SU-DHL-6 (cell line): ENCODE measurements around the gene ZGPAT.

Experiments used
- H2AFZ ChIP-seq: fragments of 200-600 bp; sonication (generic); 2 replicates; pipeline ENCODE4 v1.6.1; 2014; ENCODE audit warnings: low read depth, mild to moderate bottlenecking, moderate library complexity, mixed read lengths, antibody characterized with exemption, low read length; ENCODE audit not compliant: severe bottlenecking
- H3F3A ChIP-seq: fragments of 200-600 bp; shearing (Covaris generic); 2 replicates; pipeline ENCODE4 v1.6.0; 2016; ENCODE audit warnings: antibody characterized with exemption, mild to moderate bottlenecking; ENCODE audit not compliant: insufficient read depth
- H3K27ac ChIP-seq: fragments of 200-600 bp; sonication (generic); 2 replicates; pipeline ENCODE4 v1.5.1; 2016; ENCODE audit warnings: low read depth, mild to moderate bottlenecking, low read length, moderate library complexity, mixed read lengths
- H3K27me3 ChIP-seq: fragments of 200-600 bp; sonication (generic), shearing (Covaris generic); 2 replicates; pipeline ENCODE4 v1.6.0; 2014; ENCODE audit warnings: mild to moderate bottlenecking, low read length
- H3K36me3 ChIP-seq: fragments of 200-600 bp; sonication (generic); 2 replicates; pipeline ENCODE4 v1.6.1; 2014; ENCODE audit warnings: mild to moderate bottlenecking, low read length, mixed read lengths
- H3K4me2 ChIP-seq: fragments of 300-600, 200-600 bp; shearing (Covaris generic), sonication (generic); 2 replicates; pipeline ENCODE4 v1.6.0; 2014; ENCODE audit warnings: low read length, low read depth, mild to moderate bottlenecking; ENCODE audit not compliant: poor library complexity, severe bottlenecking
- H3K4me3 ChIP-seq: fragments of 200-600 bp; sonication (generic); 2 replicates; pipeline ENCODE4 v1.5.1; 2014; ENCODE audit warnings: antibody characterized with exemption, low read length, mild to moderate bottlenecking, mixed read lengths; ENCODE audit not compliant: insufficient read depth, poor library complexity, severe bottlenecking
- H3K79me2 ChIP-seq: fragments of 200-600 bp; sonication (generic); 2 replicates; pipeline ENCODE4 v1.6.1; 2014; ENCODE audit warnings: mild to moderate bottlenecking, low read length, moderate library complexity; ENCODE audit not compliant: insufficient read depth
- H3K9ac ChIP-seq: fragments of 200-600 bp; sonication (generic); 2 replicates; pipeline ENCODE4 v1.7.0; 2014; ENCODE audit warnings: mild to moderate bottlenecking, low read length
- H3K9me2 ChIP-seq: fragments of 200-600 bp; sonication (generic); replicated peaks from 2 replicates; pipeline ENCODE4 v1.6.1; 2014; ENCODE audit warnings: low read length; ENCODE audit not compliant: insufficient read depth
- H3K9me3 ChIP-seq: fragments of 200-600 bp; sonication (generic); 2 replicates; pipeline ENCODE4 v1.6.1; 2014; ENCODE audit warnings: low read length, mixed read lengths; ENCODE audit not compliant: insufficient read depth
- H4K20me1 ChIP-seq: fragments of 200-600 bp; sonication (generic); 2 replicates; pipeline ENCODE4 v1.6.1; 2014; ENCODE audit warnings: low read depth, mild to moderate bottlenecking, antibody characterized with exemption, low read length, moderate library complexity, mixed read lengths
- CTCF ChIP-seq: fragments of 200-600 bp; sonication (generic); IDR thresholded peaks from one replicate; pipeline ENCODE4 v1.5.1; 2017; ENCODE audit warnings: antibody characterized with exemption, mild to moderate bottlenecking, low read length, moderate library complexity; ENCODE audit not compliant: insufficient read depth, poor library complexity, severe bottlenecking
- EZH2phosphoT487 ChIP-seq: fragments of 200-600 bp; sonication (generic), shearing (Covaris generic); conservative IDR thresholded peaks from 2 replicates; pipeline ENCODE4 v1.6.1; 2018; ENCODE audit warnings: mild to moderate bottlenecking, antibody characterized with exemption, low read length, moderate library complexity, mixed read lengths

ZGPAT gene

GRCh38 chr20:63682384-63683139 is 25.3 kb upstream of the ZGPAT start:
- Histone ChIP-seq H3K9me3 (no peaks in the 10 kb centered on the region), H3K9ac (no peak overlapping the region), H3K79me2 (no peaks in the 10 kb centered on the region), H3K4me3 (no peak overlapping the region), H3K27ac (no peak overlapping the region), H4K20me1 (no peaks in the 10 kb centered on the region), H3K36me3 (no peaks in the 10 kb centered on the region), H3K27me3 (no peaks in the 10 kb centered on the region), H2AFZ (no peak overlapping the region), H3K9me2 (no peaks in the 10 kb centered on the region), H3F3A (no peaks in the 10 kb centered on the region), H3K4me2 (no peak overlapping the region)
- no peak for TF ChIP-seq EZH2phosphoT487
- TF ChIP-seq CTCF: no peak

GRCh38 chr20:63685269-63686026 is 22.4 kb upstream of the ZGPAT start:
- no peaks in the 10 kb centered on the region for H3K36me3 ChIP-seq
- no peak overlapping the region for H3K27ac ChIP-seq
- TF ChIP-seq EZH2phosphoT487 (no peak), CTCF (no peak)
- H3F3A ChIP-seq: no peaks in the 10 kb centered on the region
- no peak overlapping the region for H3K4me2 ChIP-seq
- no peaks in the 10 kb centered on the region for H3K9me2 ChIP-seq
- H3K4me3 ChIP-seq: no peak overlapping the region
- H4K20me1 ChIP-seq: no peaks in the 10 kb centered on the region
- no peak overlapping the region for H3K9ac ChIP-seq
- H3K79me2 ChIP-seq: no peaks in the 10 kb centered on the region
- H2AFZ ChIP-seq: no peak overlapping the region
- no peaks in the 10 kb centered on the region for H3K9me3 ChIP-seq
- H3K27me3 ChIP-seq: no peaks in the 10 kb centered on the region

GRCh38 chr20:63686094-63686491 is 21.7 kb upstream of the ZGPAT start:
- H3K4me2 ChIP-seq: no peak overlapping the region
- no peak overlapping the region for H2AFZ ChIP-seq
- no peak overlapping the region for H3K9ac ChIP-seq
- H3K79me2 ChIP-seq: no peaks in the 10 kb centered on the region
- no peak for TF ChIP-seq CTCF
- TF ChIP-seq EZH2phosphoT487: no peak
- no peak overlapping the region for H3K4me3 ChIP-seq
- no peak overlapping the region for H3K27ac ChIP-seq
- no peaks in the 10 kb centered on the region for H3K9me3 ChIP-seq
- no peaks in the 10 kb centered on the region for H3K9me2 ChIP-seq
- no peaks in the 10 kb centered on the region for H3F3A ChIP-seq
- no peaks in the 10 kb centered on the region for H3K36me3 ChIP-seq
- no peaks in the 10 kb centered on the region for H4K20me1 ChIP-seq
- H3K27me3 ChIP-seq: no peaks in the 10 kb centered on the region
